Astrocyte of the spinal cord (primary cell): ENCODE measurements around the gene NEDD1.

Experiments used
- DNase-seq: peaks from one replicate; pipeline ENCODE4 v3.0.0; 2011; ENCODE audit warnings: low read depth, low spot score
- H3K4me3 ChIP-seq: 2 replicates; pipeline ENCODE4 v1.5.1; 2011; ENCODE audit warnings: low read depth, mild to moderate bottlenecking, low read length, moderate library complexity
- in situ Hi-C: cut with HindIII; loops from 2 replicates; pipeline ENCODE4 v1.10.0; 2017; ENCODE audit warnings: low sequenced_read_pairs
- TF ChIP-seq, protein P1 (sequence below): IDR thresholded peaks from 2 replicates; pipeline ENCODE4 v1.5.1; 2012; ENCODE audit warnings: low read depth, mild to moderate bottlenecking, low read length, inconsistent platforms

Gene NEDD1

DNA sequence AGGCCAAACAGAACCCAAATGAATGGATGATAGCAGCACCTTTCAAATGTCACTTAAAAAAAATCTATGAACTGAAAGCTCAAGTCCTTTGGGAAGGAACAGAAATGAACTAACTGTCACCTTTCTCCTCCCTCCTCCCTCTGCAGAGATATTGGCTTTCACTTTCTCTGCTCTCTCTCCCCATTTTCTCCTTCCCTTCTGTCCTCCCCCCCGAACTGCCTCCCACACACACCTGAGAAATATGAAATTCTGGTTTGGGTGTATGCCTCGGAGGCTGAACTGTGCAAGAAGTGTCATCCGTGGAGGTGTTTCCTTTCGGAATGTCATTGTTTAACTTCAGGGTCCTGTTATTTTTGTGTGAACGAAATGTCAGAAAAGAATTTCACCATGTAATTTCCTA, 87.8 kb downstream of the NEDD1 start:
- in situ Hi-C loops = no loop called here
- TF ChIP-seq, protein P1, sequence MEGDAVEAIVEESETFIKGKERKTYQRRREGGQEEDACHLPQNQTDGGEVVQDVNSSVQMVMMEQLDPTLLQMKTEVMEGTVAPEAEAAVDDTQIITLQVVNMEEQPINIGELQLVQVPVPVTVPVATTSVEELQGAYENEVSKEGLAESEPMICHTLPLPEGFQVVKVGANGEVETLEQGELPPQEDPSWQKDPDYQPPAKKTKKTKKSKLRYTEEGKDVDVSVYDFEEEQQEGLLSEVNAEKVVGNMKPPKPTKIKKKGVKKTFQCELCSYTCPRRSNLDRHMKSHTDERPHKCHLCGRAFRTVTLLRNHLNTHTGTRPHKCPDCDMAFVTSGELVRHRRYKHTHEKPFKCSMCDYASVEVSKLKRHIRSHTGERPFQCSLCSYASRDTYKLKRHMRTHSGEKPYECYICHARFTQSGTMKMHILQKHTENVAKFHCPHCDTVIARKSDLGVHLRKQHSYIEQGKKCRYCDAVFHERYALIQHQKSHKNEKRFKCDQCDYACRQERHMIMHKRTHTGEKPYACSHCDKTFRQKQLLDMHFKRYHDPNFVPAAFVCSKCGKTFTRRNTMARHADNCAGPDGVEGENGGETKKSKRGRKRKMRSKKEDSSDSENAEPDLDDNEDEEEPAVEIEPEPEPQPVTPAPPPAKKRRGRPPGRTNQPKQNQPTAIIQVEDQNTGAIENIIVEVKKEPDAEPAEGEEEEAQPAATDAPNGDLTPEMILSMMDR = no peak
- DNase-seq = no peak

DNA sequence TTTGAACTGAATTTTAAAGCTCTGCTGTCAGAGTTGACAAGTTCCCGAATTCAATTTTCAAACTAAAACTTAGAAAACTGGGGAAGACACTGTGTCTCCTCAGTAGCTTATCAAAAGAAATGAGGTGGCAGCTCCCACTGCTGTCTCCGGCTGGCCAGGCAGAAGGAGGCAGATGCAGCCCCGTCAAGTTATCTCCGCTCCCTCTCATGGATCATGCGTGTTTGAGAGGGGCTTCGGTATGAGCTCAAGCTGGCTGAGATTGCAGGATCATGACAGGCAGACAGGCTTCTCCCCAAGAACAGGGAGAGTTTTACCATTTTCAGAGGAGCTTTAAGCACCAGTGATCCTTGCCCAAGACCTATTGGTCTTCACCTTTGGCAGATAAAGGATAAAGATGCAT, 88.8 kb downstream of the NEDD1 start:
- in situ Hi-C loops = no loop called here
- no peak overlapping the region for H3K4me3 ChIP-seq
- no peak for DNase-seq
- TF ChIP-seq, protein P1 = no peak

More for the DNA sequence above, 87.8 kb downstream of the NEDD1 start:
- no peak overlapping the region for H3K4me3 ChIP-seq

DNA sequence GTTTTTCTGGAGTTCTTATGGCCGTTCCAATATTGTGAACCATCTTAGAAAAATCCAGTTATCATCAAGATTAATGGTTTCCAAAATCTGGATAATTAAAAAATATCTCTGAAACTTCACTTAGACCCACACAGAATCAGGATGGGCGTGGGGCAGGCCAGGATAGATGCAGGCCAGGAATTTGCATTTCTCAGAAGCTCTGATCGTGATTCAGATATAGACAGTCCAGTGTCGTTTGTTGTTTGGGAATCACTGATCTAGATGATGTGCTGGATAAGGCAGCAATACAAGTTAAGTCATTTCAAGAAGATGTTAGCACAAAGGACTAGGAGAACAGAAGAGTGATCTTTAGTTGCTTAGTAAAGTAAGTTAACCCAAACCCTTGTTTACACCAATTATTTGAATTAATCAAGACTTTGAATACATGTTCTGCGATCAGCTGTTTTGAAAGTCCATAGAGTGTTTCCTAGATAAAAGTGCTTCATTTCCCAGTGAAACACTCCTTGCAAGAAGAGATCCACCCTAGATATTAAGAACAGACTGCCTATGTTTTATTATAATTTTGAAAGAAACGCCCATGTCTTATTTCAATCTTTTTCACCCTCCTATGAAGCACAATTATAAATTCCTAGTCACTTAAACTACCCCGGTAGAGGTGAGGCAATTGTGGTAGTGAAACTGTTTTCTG, 90.9 kb downstream of the NEDD1 start:
- H3K4me3 ChIP-seq = no peak overlapping the region
- in situ Hi-C loops = no loop called here
- DNase-seq = no peak
- TF ChIP-seq, protein P1 = no peak

DNA sequence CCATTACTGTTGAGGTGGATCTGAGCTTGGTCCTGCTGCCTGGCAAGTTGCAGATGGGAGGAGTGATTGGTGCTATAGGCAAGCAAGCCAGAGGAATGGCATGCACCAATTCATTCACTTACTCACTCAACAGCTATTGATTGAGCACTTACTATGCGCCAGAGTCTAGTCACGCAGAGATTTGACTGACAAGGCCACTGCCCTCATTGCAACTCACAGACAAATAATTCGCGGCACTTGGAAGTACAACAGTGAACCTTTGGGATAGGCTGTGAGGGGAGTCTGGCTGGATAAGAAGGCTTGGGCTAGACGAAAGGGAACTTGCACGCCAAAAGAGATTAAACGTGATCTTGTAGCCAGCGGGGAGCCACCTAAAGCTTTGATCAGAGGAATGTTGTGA, 96.2 kb downstream of the NEDD1 start:
- TF ChIP-seq, protein P1 = no peak
- no peak overlapping the region for H3K4me3 ChIP-seq
- in situ Hi-C loops = no loop called here

More for the DNA sequence above, 96.2 kb downstream of the NEDD1 start:
- no peak for DNase-seq
